ENCODE measurements around the gene CORO7.
"Not testable (repeated sequence)": the region's sequence is repeated elsewhere in the genome, so short reads cannot be mapped to it uniquely, and the experiment has no call there.

CORO7 gene

DNA sequence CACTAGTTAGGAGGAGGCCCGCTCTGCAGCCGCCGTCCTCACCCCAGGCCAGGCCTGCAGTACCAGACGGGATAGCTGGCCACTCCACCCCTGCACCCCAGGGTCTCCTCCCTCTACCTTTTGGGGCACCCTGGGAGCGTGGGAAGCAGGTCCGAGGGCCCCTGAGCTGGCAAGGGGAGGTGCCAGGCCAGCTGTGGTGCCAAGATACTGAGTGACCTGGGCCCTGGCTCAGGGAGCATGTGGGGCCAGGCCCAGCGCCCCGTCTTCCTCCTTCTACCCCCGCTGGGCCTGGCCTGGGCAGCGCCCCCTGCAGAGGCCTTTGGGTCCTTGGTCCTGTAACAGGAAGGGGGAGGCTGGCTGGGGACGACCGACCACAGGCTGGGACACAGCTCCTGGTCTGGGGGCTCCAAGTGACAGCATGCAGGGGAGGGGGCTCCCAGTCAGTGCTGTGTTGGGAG lies 78.2 kb downstream of the CORO7 start:
- TF ChIP-seq, protein P1, sequence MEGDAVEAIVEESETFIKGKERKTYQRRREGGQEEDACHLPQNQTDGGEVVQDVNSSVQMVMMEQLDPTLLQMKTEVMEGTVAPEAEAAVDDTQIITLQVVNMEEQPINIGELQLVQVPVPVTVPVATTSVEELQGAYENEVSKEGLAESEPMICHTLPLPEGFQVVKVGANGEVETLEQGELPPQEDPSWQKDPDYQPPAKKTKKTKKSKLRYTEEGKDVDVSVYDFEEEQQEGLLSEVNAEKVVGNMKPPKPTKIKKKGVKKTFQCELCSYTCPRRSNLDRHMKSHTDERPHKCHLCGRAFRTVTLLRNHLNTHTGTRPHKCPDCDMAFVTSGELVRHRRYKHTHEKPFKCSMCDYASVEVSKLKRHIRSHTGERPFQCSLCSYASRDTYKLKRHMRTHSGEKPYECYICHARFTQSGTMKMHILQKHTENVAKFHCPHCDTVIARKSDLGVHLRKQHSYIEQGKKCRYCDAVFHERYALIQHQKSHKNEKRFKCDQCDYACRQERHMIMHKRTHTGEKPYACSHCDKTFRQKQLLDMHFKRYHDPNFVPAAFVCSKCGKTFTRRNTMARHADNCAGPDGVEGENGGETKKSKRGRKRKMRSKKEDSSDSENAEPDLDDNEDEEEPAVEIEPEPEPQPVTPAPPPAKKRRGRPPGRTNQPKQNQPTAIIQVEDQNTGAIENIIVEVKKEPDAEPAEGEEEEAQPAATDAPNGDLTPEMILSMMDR (IDR thresholded peaks at IDR 0.05; ENCODE audit: insufficient read depth, low read length, missing control alignments), result peak; percentile 7
- ChIA-PET CTCF (interaction anchor here (1.3 to 9.9 kb wide), 5 partner anchors 8 to 64 kb away, joined by 4 to 94 read pairs (median 5); no protein-coding TSS in a partner anchor), POLR2A (no interaction called here)
- DNase-seq (ENCODE audit: low read depth, low spot score), result no peak
- no peak overlapping the region for H3K4me3 ChIP-seq (ENCODE audit: low read depth, low read length)

DNA sequence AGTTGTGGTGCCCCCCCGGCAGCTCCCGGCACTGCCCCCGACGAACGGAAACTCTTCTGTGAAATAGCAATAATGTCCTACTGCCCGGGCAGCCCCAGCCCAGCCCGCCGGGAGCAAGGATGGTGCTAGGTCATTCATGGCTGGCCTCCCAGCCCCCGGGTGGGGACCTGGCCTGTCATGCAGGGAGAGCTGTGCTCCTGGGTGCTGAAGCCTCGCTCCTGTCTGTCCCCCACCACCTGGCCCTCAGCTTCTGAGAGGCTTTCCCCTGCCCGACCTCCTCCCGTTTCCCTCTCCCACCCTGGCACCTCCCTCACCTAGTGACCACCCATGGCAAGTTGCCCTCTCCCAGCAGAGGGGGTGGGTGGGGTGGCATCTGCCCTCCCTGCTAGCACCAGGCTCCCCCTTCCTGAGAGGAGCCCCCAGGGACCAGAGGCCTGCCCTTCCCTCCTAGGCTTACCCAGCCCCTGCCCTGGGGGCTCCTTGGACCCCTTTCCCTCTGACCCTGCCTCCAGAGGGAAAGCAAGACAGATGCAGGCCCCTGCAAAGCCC lies 78.8 kb downstream of the CORO7 start:
- no peak for DNase-seq (ENCODE audit: low read depth, low spot score)
- CTCF ChIA-PET, result interaction anchor here (2.3 to 9.9 kb wide), 3 partner anchors 8 to 65 kb away, joined by 5 to 94 read pairs (median 88); no protein-coding TSS in a partner anchor
- H3K4me3 ChIP-seq (ENCODE audit: low read depth, low read length), result no peak overlapping the region
- POLR2A ChIA-PET, result no interaction called here
- TF ChIP-seq, protein P1 (IDR thresholded peaks at IDR 0.05; ENCODE audit: insufficient read depth, low read length, missing control alignments), result no peak

DNA sequence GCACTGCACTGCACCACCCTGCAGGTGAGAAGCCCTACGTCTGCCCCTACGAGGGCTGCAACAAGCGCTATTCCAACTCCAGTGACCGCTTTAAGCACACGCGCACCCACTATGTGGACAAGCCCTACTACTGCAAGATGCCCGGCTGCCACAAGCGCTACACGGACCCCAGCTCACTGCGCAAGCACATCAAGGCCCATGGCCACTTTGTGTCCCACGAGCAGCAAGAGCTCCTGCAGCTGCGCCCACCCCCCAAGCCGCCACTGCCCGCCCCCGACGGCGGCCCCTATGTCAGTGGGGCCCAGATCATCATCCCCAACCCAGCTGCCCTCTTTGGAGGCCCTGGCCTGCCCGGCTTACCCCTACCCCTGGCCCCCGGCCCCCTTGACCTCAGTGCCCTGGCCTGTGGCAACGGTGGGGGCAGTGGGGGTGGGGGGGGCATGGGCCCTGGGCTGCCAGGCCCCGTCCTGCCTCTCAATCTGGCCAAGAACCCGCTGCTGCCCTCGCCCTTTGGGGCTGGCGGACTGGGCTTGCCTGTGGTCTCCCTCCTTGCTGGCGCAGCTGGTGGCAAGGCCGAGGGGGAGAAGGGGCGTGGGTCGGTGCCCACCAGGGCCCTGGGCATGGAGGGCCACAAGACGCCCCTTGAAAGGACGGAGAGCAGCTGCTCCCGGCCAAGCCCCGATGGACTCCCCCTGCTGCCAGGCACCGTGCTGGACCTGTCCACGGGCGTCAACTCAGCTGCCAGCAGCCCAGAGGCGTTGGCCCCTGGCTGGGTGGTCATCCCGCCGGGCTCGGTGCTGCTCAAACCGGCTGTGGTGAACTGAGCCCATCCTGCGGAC lies 79.5 kb downstream of the CORO7 start:
- no peak for DNase-seq (ENCODE audit: low read depth, low spot score)
- ChIA-PET CTCF (interaction anchor here (9.9 kb wide), 1 partner anchor 65 kb away, joined by 94 read pairs; no protein-coding TSS in a partner anchor), POLR2A (no interaction called here)
- TF ChIP-seq, protein P1 (IDR thresholded peaks at IDR 0.05; ENCODE audit: insufficient read depth, low read length, missing control alignments), result no peak
- H3K4me3 ChIP-seq (ENCODE audit: low read depth, low read length), result no peak overlapping the region

DNA sequence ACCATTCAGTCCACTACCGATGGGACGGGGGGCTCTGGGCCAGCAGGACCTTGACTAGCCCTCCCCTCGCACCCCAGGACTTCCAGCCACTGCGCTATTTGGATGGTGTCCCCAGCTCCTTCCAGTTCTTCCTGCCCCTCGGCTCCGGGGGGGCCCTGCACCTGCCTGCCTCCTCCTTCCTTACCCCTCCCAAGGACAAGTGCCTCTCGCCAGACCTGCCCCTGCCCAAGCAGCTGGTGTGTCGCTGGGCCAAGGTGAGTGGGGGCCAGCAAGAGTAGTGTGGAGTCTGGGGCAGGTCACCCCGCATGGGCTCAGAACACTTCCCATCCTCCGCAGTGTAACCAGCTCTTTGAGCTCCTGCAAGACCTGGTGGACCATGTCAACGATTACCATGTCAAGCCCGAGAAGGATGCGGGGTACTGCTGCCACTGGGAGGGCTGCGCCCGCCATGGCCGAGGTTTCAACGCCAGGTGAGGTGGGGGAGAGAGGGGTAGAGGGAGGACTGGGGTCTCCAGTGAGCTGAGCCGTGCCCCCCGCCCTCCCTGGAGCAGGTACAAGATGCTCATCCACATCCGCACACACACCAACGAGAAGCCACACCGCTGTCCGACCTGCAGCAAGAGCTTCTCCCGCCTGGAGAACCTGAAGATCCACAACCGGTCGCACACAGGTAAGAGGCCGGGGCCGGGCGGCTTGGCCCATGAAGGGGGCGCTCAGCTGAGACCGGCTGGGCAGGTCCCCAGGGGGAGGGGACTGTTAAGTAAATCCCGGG lies 81.5 kb downstream of the CORO7 start:
- POLR2A ChIA-PET, result no interaction called here
- DNase-seq (ENCODE audit: low read depth, low spot score), result no peak
- CTCF ChIA-PET, result interaction anchor here (1.1 to 10.5 kb wide), 5 partner anchors 15 to 67 kb away, joined by 4 to 104 read pairs (median 9); partner anchors contain the start of genes GLIS2 and PAM16
- TF ChIP-seq, protein P1 (IDR thresholded peaks at IDR 0.05; ENCODE audit: insufficient read depth, low read length, missing control alignments), result no peak
- H3K4me3 ChIP-seq (ENCODE audit: low read depth, low read length), result no peak overlapping the region

DNA sequence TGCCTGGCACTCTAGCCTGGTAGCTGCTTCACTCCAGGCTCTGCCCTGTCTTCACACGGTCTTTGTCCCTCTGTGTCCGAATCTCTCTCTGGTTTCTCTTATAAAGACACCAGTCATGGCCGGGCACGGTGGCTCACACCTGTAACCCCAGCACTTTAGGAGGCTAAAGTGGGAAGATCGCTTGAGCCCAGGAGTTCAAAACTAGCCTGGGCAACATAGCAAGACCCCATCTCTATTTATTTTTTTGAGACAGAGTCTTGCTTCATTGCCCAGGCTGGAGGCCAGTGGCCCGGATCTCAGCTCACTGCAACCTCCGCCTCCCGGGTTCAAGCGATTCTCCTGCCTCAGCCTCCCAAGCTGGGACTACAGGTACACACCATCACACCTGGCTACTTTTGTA lies 82.7 kb downstream of the CORO7 start:
- CTCF ChIA-PET, result interaction anchor here (0.9 to 10.5 kb wide), 6 partner anchors 7 to 80 kb away, joined by 3 to 104 read pairs (median 40); partner anchors contain the start of genes GLIS2 and PAM16
- POLR2A ChIA-PET; DNase-seq (ENCODE audit: low read depth, low spot score); H3K4me3 ChIP-seq (ENCODE audit: low read depth, low read length): not testable (repeated sequence)

DNA sequence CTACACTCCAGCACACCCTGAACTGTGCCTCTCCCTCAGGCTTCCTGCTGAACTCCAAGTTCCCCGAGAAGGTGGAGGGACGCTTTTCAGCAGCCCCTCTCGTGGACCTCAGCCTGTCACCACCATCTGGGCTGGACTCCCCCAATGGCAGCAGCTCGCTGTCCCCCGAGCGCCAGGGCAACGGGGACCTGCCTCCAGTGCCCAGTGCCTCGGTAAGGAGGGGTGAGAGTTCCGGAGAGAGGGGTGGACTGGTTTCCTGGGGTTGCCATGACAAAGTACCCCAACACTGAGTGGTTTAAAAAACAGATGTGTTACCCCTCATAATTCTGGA lies 83.1 kb downstream of the CORO7 start:
- ChIA-PET CTCF (interaction anchor here (0.9 to 10.5 kb wide), 10 partner anchors 8 to 80 kb away, joined by 3 to 104 read pairs (median 18); partner anchors contain the start of genes GLIS2 and PAM16), POLR2A (interaction anchor here (1.1 kb wide), 1 partner anchor 60 kb away, joined by 3 read pairs; the partner anchor contains the start of gene TFAP4)
- TF ChIP-seq, protein P1 (IDR thresholded peaks at IDR 0.05; ENCODE audit: insufficient read depth, low read length, missing control alignments), result no peak
- H3K4me3 ChIP-seq (ENCODE audit: low read depth, low read length), result no peak overlapping the region
- DNase-seq (ENCODE audit: low read depth, low spot score), result no peak

Measured in AG04449 (cell line).